OCI-LY7 (cell line): ENCODE measurements around the gene DHX9. TPM values are rescaled to one million over a fixed set of nuclear protein-coding genes. Genes with fewer than 3 reads are reported as not detected.
"Not testable (repeated sequence)": the region's sequence is repeated elsewhere in the genome, so short reads cannot be mapped to it uniquely, and the experiment has no call there.

Experiments
- BruUV-seq: library from RNA; stranded (reverse); fragments of 400-500 nt; replicated peaks from 2 replicates; lab custom pipeline; 2021; lab: Mats Ljungman, UMichigan
- CTCF ChIA-PET: fragments of 300-600 bp; sonication (Branson Sonifier 250); formaldehyde crosslinking; loops from one replicate; lab custom pipeline; 2022; ENCODE audit warnings: antibody characterized with exemption; ENCODE audit not compliant: unreplicated experiment; lab: Charles Lee
- POLR2A ChIA-PET: fragments of 300-600 bp; sonication (Branson Sonifier 250); formaldehyde crosslinking; loops from one replicate; lab custom pipeline; 2022; ENCODE audit warnings: antibody characterized with exemption; lab: Charles Lee
- DNase-seq: peaks from one replicate; pipeline ENCODE4 v3.0.0-alpha.2; 2015; ENCODE audit warnings: low spot score
- H2AFZ ChIP-seq: fragments of 200-600 bp; sonication (generic), shearing (Covaris generic); 2 replicates; pipeline ENCODE4 v1.6.1; 2014; ENCODE audit warnings: mild to moderate bottlenecking, antibody characterized with exemption, low read length, moderate library complexity
- H3K27ac ChIP-seq: fragments of 200-600 bp; sonication (generic); 2 replicates; pipeline ENCODE4 v1.5.1; 2014; ENCODE audit warnings: mixed run types, low read depth, mild to moderate bottlenecking, moderate library complexity, low read length, inconsistent platforms; ENCODE audit not compliant: poor library complexity, severe bottlenecking
- H3K36me3 ChIP-seq: fragments of 200-600 bp; sonication (generic); 2 replicates; pipeline ENCODE4 v1.6.1; 2014; ENCODE audit warnings: mild to moderate bottlenecking, antibody characterized with exemption, low read length, moderate library complexity, mixed read lengths; ENCODE audit not compliant: insufficient read depth
- H3K4me1 ChIP-seq: fragments of 200-600 bp; sonication (generic); 2 replicates; pipeline ENCODE4 v1.5.1; 2014; ENCODE audit warnings: mild to moderate bottlenecking, low read length; ENCODE audit not compliant: insufficient read depth, poor library complexity, severe bottlenecking
- H3K4me2 ChIP-seq: fragments of 200-600 bp; sonication (generic); 2 replicates; pipeline ENCODE4 v1.6.1; 2014; ENCODE audit warnings: mild to moderate bottlenecking, low read length
- H3K4me3 ChIP-seq: fragments of 200-600 bp; sonication (generic); 2 replicates; pipeline ENCODE4 v1.5.1; 2014; ENCODE audit warnings: mild to moderate bottlenecking, low read depth, low read length; ENCODE audit not compliant: poor library complexity, severe bottlenecking
- H3K79me2 ChIP-seq: fragments of 200-600 bp; sonication (generic); 2 replicates; pipeline ENCODE4 v1.6.1; 2016; ENCODE audit warnings: low read depth, mild to moderate bottlenecking, low read length, moderate library complexity, mixed read lengths; ENCODE audit not compliant: insufficient read depth
- H3K9me2 ChIP-seq: fragments of 200-600 bp; sonication (generic); 2 replicates; pipeline ENCODE4 v1.6.1; 2016; ENCODE audit warnings: mild to moderate bottlenecking, low read length, mixed read lengths; ENCODE audit not compliant: insufficient read depth
- H3K9me3 ChIP-seq: fragments of 200-600 bp; sonication (generic); 2 replicates; pipeline ENCODE4 v1.6.1; 2014; ENCODE audit warnings: mild to moderate bottlenecking, mixed run types, low read length, mixed read lengths
- H4K20me1 ChIP-seq: fragments of 200-600 bp; sonication (generic); 2 replicates; pipeline ENCODE4 v1.6.1; 2014; ENCODE audit warnings: mild to moderate bottlenecking, antibody characterized with exemption, low read length, moderate library complexity, mixed read lengths; ENCODE audit not compliant: insufficient read depth
- EZH2phosphoT487 ChIP-seq: fragments of 200-600 bp; sonication (generic); IDR thresholded peaks from 2 replicates; pipeline ENCODE4 v1.6.1; 2018; ENCODE audit warnings: low read depth, borderline replicate concordance, mild to moderate bottlenecking, mixed run types, antibody characterized with exemption, low read length, moderate library complexity, mixed read lengths
- intact Hi-C: fragments of 100-400 bp; cut with micrococcal nuclease; formaldehyde crosslinking; loops from one replicate; pipeline ENCODE4 v1.10.0; 2022; ENCODE audit not compliant: unreplicated experiment
- total RNA-seq, 2 experiments: library from RNA; depleted of rRNA in 1 of 2; stranded (reverse); fragments of >200 nt in 1 of 2; shearing (Covaris generic) in 1 of 2; gene quantifications; 2 replicates each; pipeline ENCODE4 v1.2.3, GENCODE V29; 2014 to 2022
- TF ChIP-seq, protein P1 (sequence below): fragments of 200-600 bp; sonication (generic); conservative IDR thresholded peaks from 2 replicates; pipeline ENCODE4 v1.5.1; 2014; ENCODE audit warnings: mild to moderate bottlenecking, antibody characterized with exemption, low read length, moderate library complexity, mixed read lengths

DHX9 gene
- total RNA-seq, 2 experiments from 2014 or later, result 217 to 271 TPM

DNA sequence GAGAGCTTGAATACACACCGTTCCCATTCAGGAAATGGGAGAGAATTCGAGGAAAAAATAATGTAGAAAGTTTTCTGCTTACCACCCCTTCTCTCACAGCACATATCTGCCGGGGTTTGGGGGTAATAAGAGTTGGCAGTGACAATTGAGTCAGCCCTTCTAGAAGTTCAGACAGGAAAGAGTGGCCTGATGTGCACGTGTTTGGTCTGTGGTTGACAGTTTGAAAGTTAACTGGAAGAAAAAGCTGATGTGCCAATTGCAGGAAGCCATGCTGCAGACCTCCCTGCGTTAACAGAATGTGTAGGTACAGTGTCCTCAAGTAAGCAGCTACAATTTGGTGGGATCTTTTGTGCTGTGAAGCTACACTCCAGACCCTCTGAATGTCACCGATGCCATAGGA is 50.9 kb downstream of the DHX9 start:
- H2AFZ ChIP-seq, result no peak overlapping the region
- no peak overlapping the region for H3K4me2 ChIP-seq
- H3K36me3 ChIP-seq, result peaks cover 61% of the 10 kb centered on the region
- no peak overlapping the region for H3K4me3 ChIP-seq
- H4K20me1 ChIP-seq, result 0 out of 2 replicates have a peak, but pooled peaks cover 4% of the 10 kb centered on the region
- no TSS peak for BruUV-seq
- ChIA-PET CTCF (no interaction called here), POLR2A (interaction anchor here (0.6 to 2.5 kb wide), 4 partner anchors 9 to 698 kb away, joined by 3 to 13 read pairs (median 3); no protein-coding TSS in a partner anchor)
- H3K4me1 ChIP-seq, result no peaks in the 10 kb centered on the region
- no peaks in the 10 kb centered on the region for H3K9me2 ChIP-seq
- H3K27ac ChIP-seq, result no peak overlapping the region
- no peak for TF ChIP-seq EZH2phosphoT487
- TF ChIP-seq, protein P1, sequence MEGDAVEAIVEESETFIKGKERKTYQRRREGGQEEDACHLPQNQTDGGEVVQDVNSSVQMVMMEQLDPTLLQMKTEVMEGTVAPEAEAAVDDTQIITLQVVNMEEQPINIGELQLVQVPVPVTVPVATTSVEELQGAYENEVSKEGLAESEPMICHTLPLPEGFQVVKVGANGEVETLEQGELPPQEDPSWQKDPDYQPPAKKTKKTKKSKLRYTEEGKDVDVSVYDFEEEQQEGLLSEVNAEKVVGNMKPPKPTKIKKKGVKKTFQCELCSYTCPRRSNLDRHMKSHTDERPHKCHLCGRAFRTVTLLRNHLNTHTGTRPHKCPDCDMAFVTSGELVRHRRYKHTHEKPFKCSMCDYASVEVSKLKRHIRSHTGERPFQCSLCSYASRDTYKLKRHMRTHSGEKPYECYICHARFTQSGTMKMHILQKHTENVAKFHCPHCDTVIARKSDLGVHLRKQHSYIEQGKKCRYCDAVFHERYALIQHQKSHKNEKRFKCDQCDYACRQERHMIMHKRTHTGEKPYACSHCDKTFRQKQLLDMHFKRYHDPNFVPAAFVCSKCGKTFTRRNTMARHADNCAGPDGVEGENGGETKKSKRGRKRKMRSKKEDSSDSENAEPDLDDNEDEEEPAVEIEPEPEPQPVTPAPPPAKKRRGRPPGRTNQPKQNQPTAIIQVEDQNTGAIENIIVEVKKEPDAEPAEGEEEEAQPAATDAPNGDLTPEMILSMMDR, result no peak
- DNase-seq, result peak; percentile 7
- H3K9me3 ChIP-seq, result no peaks in the 10 kb centered on the region
- no peaks in the 10 kb centered on the region for H3K79me2 ChIP-seq
- intact Hi-C loops, result no loop called here

- CTCF ChIA-PET, result no interaction called here
- Histone ChIP-seq H3K4me1 (no peaks in the 10 kb centered on the region), H3K4me3 (no peak overlapping the region), H3K36me3 (peaks cover 50% of the 10 kb centered on the region), H4K20me1 (0 out of 2 replicates have a peak, but pooled peaks cover 4% of the 10 kb centered on the region), H3K9me2 (no peaks in the 10 kb centered on the region), H3K9me3 (no peaks in the 10 kb centered on the region), H3K79me2 (no peaks in the 10 kb centered on the region), H3K4me2 (no peak overlapping the region), H3K27ac (no peak overlapping the region), H2AFZ (no peak overlapping the region)
- TF ChIP-seq EZH2phosphoT487, result no peak
- TF ChIP-seq, protein P1, result no peak
- intact Hi-C loops, result no loop called here
- no TSS peak for BruUV-seq
- POLR2A ChIA-PET, result interaction anchor here (1.1 kb wide), 1 partner anchor 61 kb away, joined by 3 read pairs; no protein-coding TSS in a partner anchor
- no peak for DNase-seq
These were observed 51.9 kb downstream of the DHX9 start for GRCh38 chr1:182890927-182891610.

DNA sequence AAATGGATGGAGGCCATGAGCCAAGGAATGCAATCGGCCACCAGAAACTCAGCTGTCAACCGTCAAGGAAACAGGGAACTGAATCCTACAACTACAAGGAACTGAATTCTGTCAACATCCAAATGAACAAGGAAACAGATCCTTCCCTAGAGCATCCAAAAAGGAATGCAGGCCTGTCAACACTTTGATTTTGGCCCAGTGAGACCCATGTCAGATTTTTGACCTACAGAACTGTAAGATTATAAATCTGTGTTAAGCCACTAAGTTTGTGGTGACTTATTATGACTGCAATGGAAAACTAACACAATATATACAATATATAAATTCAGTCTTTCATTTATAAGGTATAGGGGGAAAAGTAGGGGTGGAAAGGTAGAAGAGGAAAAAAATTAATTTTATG is 58.5 kb downstream of the DHX9 start:
- H3K36me3 ChIP-seq, result no peaks in the 10 kb centered on the region
- H3K9me2 ChIP-seq, result no peaks in the 10 kb centered on the region
- POLR2A ChIA-PET, result no interaction called here
- no peaks in the 10 kb centered on the region for H3K9me3 ChIP-seq
- intact Hi-C loops, result no loop called here
- H3K4me1 ChIP-seq, result no peaks in the 10 kb centered on the region
- no peak overlapping the region for H2AFZ ChIP-seq
- no peaks in the 10 kb centered on the region for H4K20me1 ChIP-seq
- CTCF ChIA-PET, result no interaction called here
- no peak overlapping the region for H3K27ac ChIP-seq
- TF ChIP-seq, protein P1, result no peak
- H3K79me2 ChIP-seq, result no peaks in the 10 kb centered on the region
- no peak overlapping the region for H3K4me2 ChIP-seq
- no TSS peak for BruUV-seq
- DNase-seq, result no peak
- H3K4me3 ChIP-seq, result no peak overlapping the region

- H4K20me1 ChIP-seq, CTCF ChIA-PET, H3K9me2 ChIP-seq, H2AFZ ChIP-seq, H3K79me2 ChIP-seq, H3K9me3 ChIP-seq, H3K4me1 ChIP-seq, H3K4me2 ChIP-seq, H3K4me3 ChIP-seq, intact Hi-C loops, H3K36me3 ChIP-seq, H3K27ac ChIP-seq, BruUV-seq, DNase-seq: not testable (repeated sequence)
- POLR2A ChIA-PET, result interaction anchor here (1.0 to 2.0 kb wide), 2 partner anchors 10 to 14 kb away, joined by 4 to 6 read pairs; no protein-coding TSS in a partner anchor
These were observed 62.8 kb downstream of the DHX9 start for GRCh38 chr1:182901946-182902345.
